AG10803 (cell line): ENCODE results near the gene UCN2.
A peak's percentile ranks its signal among the peaks of the same experiment; 100 is the strongest.

Experiments used
- DNase-seq: peaks from one replicate; pipeline ENCODE4 v3.0.0; 2010; ENCODE audit warnings: low read depth
- H3K4me3 ChIP-seq: 2 replicates; pipeline ENCODE4 v1.5.1; 2011; ENCODE audit warnings: mild to moderate bottlenecking, low read length, control low read depth
- CTCF ChIP-seq: conservative IDR thresholded peaks from 2 replicates; pipeline ENCODE4 v1.5.1; 2011; ENCODE audit warnings: mild to moderate bottlenecking, low read length, control low read depth, inconsistent platforms

The UCN2 gene

GRCh38 chr3:48546203-48546829 is 17.3 kb downstream of the UCN2 start:
- TF ChIP-seq CTCF = no peak
- H3K4me3 ChIP-seq = no peak overlapping the region
- DNase-seq = no peak

GRCh38 chr3:48544141-48544540 is 19.4 kb downstream of the UCN2 start:
- no peak for DNase-seq
- no peak for TF ChIP-seq CTCF
- no peak overlapping the region for H3K4me3 ChIP-seq

- TF ChIP-seq CTCF = no peak
- DNase-seq = peak; percentile 43
- H3K4me3 ChIP-seq = no peak overlapping the region
These were observed 20.2 kb downstream of the UCN2 start for GRCh38 chr3:48543271-48543866.

- no peak for TF ChIP-seq CTCF
- no peak overlapping the region for H3K4me3 ChIP-seq
These were observed 25.1 kb downstream of the UCN2 start for GRCh38 chr3:48538451-48538850.

GRCh38 chr3:48536785-48537184 is 26.8 kb downstream of the UCN2 start:
- TF ChIP-seq CTCF = no peak
- no peak overlapping the region for H3K4me3 ChIP-seq
- no peak for DNase-seq

More at GRCh38 chr3:48538451-48538850, 25.1 kb downstream of the UCN2 start:
- DNase-seq = no peak

- H3K4me3 ChIP-seq = no peak overlapping the region
- TF ChIP-seq CTCF = no peak
- DNase-seq = no peak
These were observed 27.5 kb downstream of the UCN2 start for GRCh38 chr3:48536116-48536515.

GRCh38 chr3:48535578-48535977 is 28.0 kb downstream of the UCN2 start:
- TF ChIP-seq CTCF = no peak
- DNase-seq = no peak
- no peak overlapping the region for H3K4me3 ChIP-seq
